GM06990 (cell line): ENCODE data around the gene STATH.

Source experiments
- DNase-seq: peaks from one replicate; pipeline ENCODE4 v3.0.0-alpha.2; 2011; ENCODE audit not compliant: insufficient read length; ENCODE audit errors: extremely low read depth
- H3K27me3 ChIP-seq: replicated peaks from 2 replicates; pipeline ENCODE4 v1.6.0; 2011; ENCODE audit warnings: low read length; ENCODE audit not compliant: control insufficient read depth, insufficient read depth
- H3K36me3 ChIP-seq: 2 replicates; pipeline ENCODE4 v1.5.1; 2011; ENCODE audit warnings: low read length; ENCODE audit not compliant: control insufficient read depth, insufficient read depth
- H3K4me3 ChIP-seq: replicated peaks from 2 replicates; pipeline ENCODE4 v1.5.1; 2011; ENCODE audit warnings: low read depth, mild to moderate bottlenecking, control low read depth, low read length
- CTCF ChIP-seq: IDR thresholded peaks from 2 replicates; pipeline ENCODE4 v1.5.1; 2011; ENCODE audit warnings: low read length, control low read depth, mild to moderate bottlenecking, inconsistent platforms; ENCODE audit not compliant: insufficient read depth, poor library complexity, severe bottlenecking

The STATH gene, protein sequence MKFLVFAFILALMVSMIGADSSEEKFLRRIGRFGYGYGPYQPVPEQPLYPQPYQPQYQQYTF

DNA sequence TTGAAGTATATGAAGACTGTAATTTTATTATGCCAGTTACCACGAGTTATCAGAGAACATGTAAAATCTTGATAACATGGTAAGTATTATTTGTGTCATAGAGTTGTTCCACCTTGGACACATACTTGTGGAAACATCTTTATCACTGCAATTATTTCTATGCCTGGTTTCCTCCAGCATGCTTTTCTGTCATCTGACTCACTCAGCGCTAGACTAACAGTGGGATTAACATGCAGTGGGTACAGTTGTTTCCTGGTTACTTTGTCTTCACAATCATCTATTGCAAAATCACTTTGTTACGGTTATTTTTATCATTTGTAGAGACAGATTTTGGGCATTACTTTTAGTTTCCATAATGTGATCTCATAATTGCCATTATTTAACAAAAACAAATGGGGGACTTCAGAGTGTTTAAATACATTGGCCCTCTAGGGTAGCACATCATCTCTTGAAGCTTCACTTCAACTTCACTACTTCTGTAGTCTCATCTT, at the start of gene STATH:
STATH (plus strand) TSS at position 441 of the 491 bp plus-strand sequence. CDS start 2,472 bp downstream, outside the sequence.
- TF ChIP-seq CTCF = no peak
- Histone ChIP-seq H3K4me3 (no peak within 1 kb of the TSS), H3K36me3 (no peaks in the 10 kb centered on the region), H3K27me3 (no peaks in the 10 kb centered on the region)
- DNase-seq = no peak

GRCh38 chr4:69951602-69952001, 44.2 kb upstream of the STATH start:
- no peak overlapping the region for H3K4me3 ChIP-seq
- TF ChIP-seq CTCF = no peak
- no peaks in the 10 kb centered on the region for H3K27me3 ChIP-seq
- no peak for DNase-seq
- no peaks in the 10 kb centered on the region for H3K36me3 ChIP-seq

GRCh38 chr4:69957209-69957608, 38.6 kb upstream of the STATH start:
- Histone ChIP-seq H3K4me3 (no peak overlapping the region), H3K36me3 (no peaks in the 10 kb centered on the region), H3K27me3 (no peaks in the 10 kb centered on the region)
- DNase-seq = no peak
- TF ChIP-seq CTCF = no peak

- no peak within 1 kb of the TSS for H3K4me3 ChIP-seq
- no peak for TF ChIP-seq CTCF
- no peak for DNase-seq
Measured at GRCh38 chr4:69965628-69966027, 30.1 kb upstream of the STATH start, which contains the start of gene CSN2. TSS of gene CSN2 (minus strand) at chr4:69965728. CDS start at chr4:69960995, 4,733 bp downstream.

GRCh38 chr4:69970071-69970470, 25.7 kb upstream of the STATH start:
- TF ChIP-seq CTCF = no peak
- no peak for DNase-seq
- H3K4me3 ChIP-seq = no peak overlapping the region
- no peaks in the 10 kb centered on the region for H3K36me3 ChIP-seq
- no peaks in the 10 kb centered on the region for H3K27me3 ChIP-seq

More at GRCh38 chr4:69965628-69966027, 30.1 kb upstream of the STATH start, which contains the start of gene CSN2:
- Histone ChIP-seq H3K27me3 (no peaks in the 10 kb centered on the region), H3K36me3 (no peaks in the 10 kb centered on the region)

DNA sequence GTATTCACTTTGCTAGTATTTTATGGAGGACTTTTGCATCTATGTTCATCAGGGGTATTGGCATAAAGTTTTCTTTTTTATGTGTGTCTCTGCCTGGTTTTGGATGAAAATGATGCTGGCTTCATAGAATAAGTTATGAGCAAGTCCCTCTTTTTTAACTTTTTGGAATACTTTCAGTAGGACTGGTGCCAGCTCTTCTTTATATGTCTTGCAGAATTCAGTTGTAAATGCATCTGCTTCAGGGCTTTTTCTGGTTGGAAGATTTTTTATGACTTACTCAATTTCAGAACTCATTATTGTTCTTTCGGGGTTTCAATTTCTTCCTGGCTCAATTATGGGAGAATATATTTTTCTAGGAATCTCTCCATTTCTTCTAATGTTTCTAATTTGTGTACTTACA, 21.1 kb upstream of the STATH start:
- no peaks in the 10 kb centered on the region for H3K27me3 ChIP-seq
- H3K36me3 ChIP-seq = no peaks in the 10 kb centered on the region
- no peak overlapping the region for H3K4me3 ChIP-seq
- no peak for TF ChIP-seq CTCF
- DNase-seq = no peak
